Mucosa of rectum (tissue), 2 donors: Measurements from ENCODE around the gene GRM5.

Experiments
- H3K27ac ChIP-seq, 2 donors: one replicate each; pipeline ENCODE4 v1.7.0; 2013; ENCODE audit warnings: inconsistent platforms in 2 of 2, low read depth in 2 of 2, low read length in 2 of 2
- H3K27me3 ChIP-seq, 2 donors: one replicate each; pipeline ENCODE4 v1.7.0; 2013; ENCODE audit warnings: low read length in 2 of 2; ENCODE audit not compliant: control insufficient read depth in 2 of 2, insufficient read depth in 2 of 2
- H3K36me3 ChIP-seq, 2 donors: one replicate each; pipeline ENCODE4 v1.7.0; 2013; ENCODE audit warnings: low read length in 2 of 2; ENCODE audit not compliant: control insufficient read depth in 2 of 2, insufficient read depth in 2 of 2
- H3K4me1 ChIP-seq, 2 donors: one replicate each; pipeline ENCODE4 v1.7.0; 2013; ENCODE audit warnings: low read length in 2 of 2, mild to moderate bottlenecking in 1 of 2; ENCODE audit not compliant: control insufficient read depth in 2 of 2, insufficient read depth in 2 of 2
- H3K4me3 ChIP-seq, 2 donors: one replicate each; pipeline ENCODE4 v1.7.0; 2013; ENCODE audit warnings: low read length in 2 of 2
- H3K9ac ChIP-seq, 2 donors: one replicate each; pipeline ENCODE4 v1.7.0; 2013; ENCODE audit warnings: low read length in 2 of 2, low read depth in 1 of 2, mild to moderate bottlenecking in 1 of 2
- H3K9me3 ChIP-seq, 2 donors: one replicate each; pipeline ENCODE4 v1.7.0; 2013; ENCODE audit warnings: low read length in 2 of 2; ENCODE audit not compliant: control insufficient read depth in 2 of 2
- donor health status: healthy.
- donor health status: Normal muscosa, but diverticular disease.

Gene GRM5

DNA sequence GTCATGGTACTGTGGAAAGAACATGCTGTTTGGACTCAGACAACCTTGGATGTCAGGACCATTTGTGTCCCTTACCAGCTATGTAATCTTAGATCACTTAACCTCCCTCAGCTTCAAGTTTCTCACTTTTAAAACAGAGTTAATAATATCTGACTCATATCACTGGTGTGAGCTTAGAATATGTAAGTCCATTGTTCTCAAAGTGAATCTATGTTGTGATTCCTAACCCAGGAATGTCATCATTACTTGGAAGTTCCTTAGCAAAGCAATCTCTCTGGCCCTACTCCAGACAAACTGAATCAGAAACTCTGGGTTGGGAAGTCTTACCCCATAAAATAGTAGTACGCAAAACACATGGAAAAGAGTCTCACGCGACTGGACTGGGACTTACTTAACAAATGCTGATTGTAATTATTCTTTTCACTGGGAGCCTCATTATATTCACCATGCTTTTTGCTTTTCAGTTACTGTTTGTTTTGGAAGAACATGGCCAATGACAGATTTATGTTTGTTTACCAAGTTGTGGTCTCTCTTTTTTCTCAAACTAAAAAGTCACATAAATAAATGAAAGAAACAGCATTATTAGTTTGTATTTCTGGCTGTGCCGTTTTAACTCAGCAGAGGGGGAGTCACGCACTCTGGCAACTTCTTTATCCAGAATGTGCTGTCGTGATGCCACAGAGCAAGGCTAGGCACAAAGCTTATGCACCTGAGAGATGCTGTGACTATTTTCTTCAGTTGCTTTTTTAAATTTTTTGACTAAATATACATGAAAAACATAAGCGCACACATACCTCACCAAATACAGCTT lies 510.6 kb downstream of the GRM5 start:
- Histone ChIP-seq H3K27me3 (no peaks in the 10 kb centered on the region), H3K9ac (no peak overlapping the region), H3K4me1 (no peaks in the 10 kb centered on the region), H3K4me3 (no peak overlapping the region), H3K9me3 (no peaks in the 10 kb centered on the region), H3K36me3 (no peaks in the 10 kb centered on the region), H3K27ac (no peak overlapping the region)

- H3K4me1 ChIP-seq = no peaks in the 10 kb centered on the region
- H3K27ac ChIP-seq = no peak overlapping the region
- no peak overlapping the region for H3K4me3 ChIP-seq
- no peak overlapping the region for H3K9ac ChIP-seq
- H3K27me3 ChIP-seq = no peaks in the 10 kb centered on the region
- no peaks in the 10 kb centered on the region for H3K9me3 ChIP-seq
- H3K36me3 ChIP-seq = no peaks in the 10 kb centered on the region
These were observed 512.6 kb downstream of the GRM5 start for GRCh38 chr11:88553204-88553603.

DNA sequence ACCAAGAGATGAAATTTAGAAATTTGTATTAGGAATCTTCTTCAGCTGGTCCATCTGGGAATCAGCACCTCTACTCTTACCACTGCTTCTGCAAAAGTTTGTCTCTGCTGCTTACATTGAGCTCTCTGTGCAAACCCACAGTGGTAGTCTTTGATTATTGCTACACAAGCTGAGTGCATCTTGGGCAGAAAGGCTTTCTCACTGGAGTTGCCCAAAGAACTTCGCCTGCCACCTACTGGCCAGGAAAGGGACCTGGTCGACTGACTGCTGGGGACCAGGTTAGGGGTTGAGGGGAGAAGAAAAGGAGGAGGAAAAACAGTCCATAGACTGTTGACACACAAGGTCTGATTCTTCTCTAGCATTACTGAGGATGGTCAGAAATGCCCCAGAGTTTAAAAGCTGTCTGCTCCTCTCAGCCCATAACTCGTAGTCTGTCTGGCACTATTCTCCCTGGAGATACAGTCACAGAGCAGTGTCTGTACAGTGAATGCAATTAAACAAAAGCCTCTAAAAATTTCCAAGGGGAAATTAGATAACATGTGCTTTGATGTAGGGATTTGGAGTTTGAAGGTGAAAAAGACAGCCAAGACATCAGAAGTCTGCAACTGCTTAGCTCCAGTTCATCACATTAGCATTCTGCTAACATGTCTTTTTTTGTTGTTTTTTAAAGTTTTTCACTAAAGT lies 513.3 kb downstream of the GRM5 start:
- Histone ChIP-seq H3K27me3 (no peaks in the 10 kb centered on the region), H3K4me3 (no peak overlapping the region), H3K9ac (no peak overlapping the region), H3K9me3 (no peaks in the 10 kb centered on the region), H3K4me1 (no peaks in the 10 kb centered on the region), H3K36me3 (no peaks in the 10 kb centered on the region), H3K27ac (no peak overlapping the region)

DNA sequence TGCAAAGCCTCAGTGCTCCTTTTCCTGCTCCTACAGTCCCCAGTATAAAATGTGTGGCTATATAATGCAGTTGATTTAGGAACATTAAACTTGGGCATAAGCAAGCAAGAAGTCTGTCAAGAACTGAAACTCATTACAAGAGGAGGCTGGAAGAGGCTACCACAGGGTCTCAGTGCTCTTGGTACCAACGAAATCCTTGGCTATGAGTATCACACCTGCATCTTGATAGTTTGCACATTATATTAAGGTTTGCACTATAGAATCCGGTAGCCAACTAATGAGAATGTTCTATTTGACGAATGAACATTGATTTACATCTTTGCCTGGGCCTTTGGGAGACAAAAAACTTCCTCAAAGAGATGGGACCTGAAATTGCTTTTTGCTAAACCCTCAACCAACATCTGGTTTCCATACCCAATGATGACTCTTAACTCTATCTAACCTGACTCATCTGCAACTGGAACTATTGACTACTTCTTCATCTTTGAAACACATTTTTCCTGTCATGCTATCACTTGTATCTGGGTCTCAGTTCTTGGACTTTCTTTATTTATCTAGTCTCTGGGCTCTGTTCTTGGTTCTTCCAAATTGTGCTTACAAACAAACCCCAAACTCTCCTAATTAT lies 521.0 kb downstream of the GRM5 start:
- no peak overlapping the region for H3K27ac ChIP-seq
- no peaks in the 10 kb centered on the region for H3K27me3 ChIP-seq
- peaks cover 0 to 3% of the 10 kb centered on the region in 2 donors for H3K4me1 ChIP-seq
- no peaks in the 10 kb centered on the region for H3K36me3 ChIP-seq
- H3K9me3 ChIP-seq = no peaks in the 10 kb centered on the region
- H3K4me3 ChIP-seq = no peak overlapping the region
- H3K9ac ChIP-seq = no peak overlapping the region

DNA sequence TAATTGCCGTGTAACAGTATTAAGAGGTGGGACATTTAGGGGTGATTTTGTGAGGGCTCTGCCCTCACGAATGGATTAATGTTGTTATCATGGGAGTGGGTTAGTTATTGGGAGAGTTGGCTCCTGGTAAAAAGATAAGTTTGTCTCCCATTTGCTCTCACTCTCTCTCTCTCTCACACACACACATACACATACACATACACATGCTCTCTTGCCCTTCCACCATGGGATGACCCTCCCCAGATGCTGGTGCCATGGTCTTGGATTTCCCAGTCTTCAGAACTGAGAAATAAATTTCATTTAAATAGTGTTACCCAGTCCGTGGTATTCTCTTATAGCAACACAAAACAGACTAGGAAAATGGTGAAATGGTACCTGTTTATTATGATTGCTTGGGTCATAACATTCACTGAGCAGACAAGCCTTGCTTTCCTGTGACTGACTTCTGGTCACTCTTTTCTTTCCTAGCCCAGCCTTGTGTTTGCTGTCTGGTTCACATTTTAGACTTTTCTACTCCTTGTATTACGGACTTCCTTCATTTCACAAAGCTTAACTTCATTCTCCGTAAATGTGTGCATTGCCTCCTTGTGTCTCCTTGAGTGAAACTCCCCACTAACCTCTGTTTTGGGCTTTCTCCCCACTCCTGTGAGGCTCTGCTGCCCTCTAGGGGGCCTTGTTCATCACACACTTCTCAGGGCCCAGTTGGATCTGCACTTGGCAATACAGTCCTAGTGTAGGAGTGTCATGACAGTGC lies 521.7 kb downstream of the GRM5 start:
- peaks cover 0 to 3% of the 10 kb centered on the region in 2 donors for H3K4me1 ChIP-seq
- no peak overlapping the region for H3K9ac ChIP-seq
- H3K27ac ChIP-seq = no peak overlapping the region
- H3K36me3 ChIP-seq = no peaks in the 10 kb centered on the region
- no peaks in the 10 kb centered on the region for H3K9me3 ChIP-seq
- H3K4me3 ChIP-seq = no peak overlapping the region
- H3K27me3 ChIP-seq = no peaks in the 10 kb centered on the region

GRCh38 chr11:88541006-88541405 lies 524.8 kb downstream of the GRM5 start:
- peaks cover 0 to 3% of the 10 kb centered on the region in 2 donors for H3K4me1 ChIP-seq

DNA sequence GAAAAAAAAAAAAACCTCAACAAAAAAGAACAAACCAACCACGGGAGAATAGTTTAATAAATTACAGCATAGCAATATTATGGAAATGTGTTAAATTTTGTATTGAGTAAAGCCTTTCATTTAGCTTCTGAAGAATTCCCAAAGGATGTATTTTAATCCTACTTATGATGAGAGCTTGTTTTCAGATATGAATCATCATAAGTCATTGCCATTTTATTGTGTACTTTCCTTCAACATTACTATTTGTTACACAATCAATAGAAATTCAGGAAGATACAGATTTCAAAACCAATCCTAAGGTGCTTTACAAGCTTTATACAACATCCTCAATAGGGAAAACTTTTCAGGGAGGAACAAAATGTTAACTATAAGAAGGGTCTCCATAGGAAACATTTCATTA lies 527.7 kb downstream of the GRM5 start:
- Histone ChIP-seq H3K36me3 (no peaks in the 10 kb centered on the region), H3K4me1 (no peaks in the 10 kb centered on the region), H3K27ac (no peak overlapping the region), H3K9me3 (no peaks in the 10 kb centered on the region), H3K27me3 (no peaks in the 10 kb centered on the region), H3K4me3 (no peak overlapping the region), H3K9ac (no peak overlapping the region)

More at GRCh38 chr11:88541006-88541405, 524.8 kb downstream of the GRM5 start:
- H3K27me3 ChIP-seq = no peaks in the 10 kb centered on the region
- no peaks in the 10 kb centered on the region for H3K36me3 ChIP-seq
- no peak overlapping the region for H3K27ac ChIP-seq
- H3K9me3 ChIP-seq = no peaks in the 10 kb centered on the region
- no peak overlapping the region for H3K9ac ChIP-seq
- no peak overlapping the region for H3K4me3 ChIP-seq

DNA sequence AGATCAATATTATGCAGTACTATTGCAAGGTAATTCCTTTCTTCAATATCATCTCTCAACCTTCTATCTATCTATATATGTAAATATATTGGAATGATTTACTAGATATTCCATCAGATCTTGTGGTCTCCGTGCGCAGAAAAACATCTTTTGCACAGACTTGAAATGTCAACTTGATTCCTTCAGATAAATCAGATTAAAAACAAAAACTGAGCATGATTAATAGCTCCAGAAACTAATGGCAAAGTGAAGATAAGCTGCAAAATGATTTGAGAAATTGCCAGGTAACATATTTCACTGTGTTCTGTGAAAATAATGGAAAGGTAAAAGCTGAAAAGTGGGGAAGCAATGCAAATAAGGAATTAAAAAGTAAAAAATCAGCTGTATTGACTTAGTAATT lies 528.2 kb downstream of the GRM5 start:
- no peaks in the 10 kb centered on the region for H3K27me3 ChIP-seq
- H3K4me3 ChIP-seq = no peak overlapping the region
- H3K9me3 ChIP-seq = no peaks in the 10 kb centered on the region
- H3K9ac ChIP-seq = no peak overlapping the region
- H3K4me1 ChIP-seq = no peaks in the 10 kb centered on the region
- no peak overlapping the region for H3K27ac ChIP-seq
- no peaks in the 10 kb centered on the region for H3K36me3 ChIP-seq

- Histone ChIP-seq H3K9me3 (no peaks in the 10 kb centered on the region), H3K36me3 (no peaks in the 10 kb centered on the region), H3K4me3 (no peak overlapping the region), H3K4me1 (no peaks in the 10 kb centered on the region), H3K9ac (no peak overlapping the region), H3K27me3 (no peaks in the 10 kb centered on the region), H3K27ac (no peak overlapping the region)
These were observed 529.0 kb downstream of the GRM5 start for GRCh38 chr11:88536616-88537265.
